SK-N-SH treated with all-trans-retinoic acid at 6 μM for 48 hours (cell line): ENCODE measurements around the gene NECTIN4.

Source experiments
- ARNTL ChIP-seq: fragments of 450-650 bp; formaldehyde crosslinking; IDR thresholded peaks from 2 replicates; pipeline ENCODE4 v1.5.0; 2020; ENCODE audit warnings: low read depth, mild to moderate bottlenecking, moderate library complexity, borderline replicate concordance
- BACH2 ChIP-seq: fragments of 250-450 bp; sonication (Bioruptor Pico); IDR thresholded peaks from 2 replicates; pipeline ENCODE4 v1.9.0; 2021; ENCODE audit warnings: mild to moderate bottlenecking, borderline replicate concordance
- CSRNP3 ChIP-seq: fragments of 250-450 bp; sonication (Bioruptor Pico); IDR thresholded peaks from 2 replicates; pipeline ENCODE4 v1.5.1; 2021; ENCODE audit warnings: mild to moderate bottlenecking, moderate library complexity
- GLIS3 ChIP-seq: fragments of 250-450 bp; sonication (Bioruptor Pico); IDR thresholded peaks from 2 replicates; pipeline ENCODE4 v1.5.0; 2020; ENCODE audit warnings: mild to moderate bottlenecking, moderate library complexity
- ISL1 ChIP-seq: fragments of 250-450 bp; sonication (Bioruptor Pico); IDR thresholded peaks from 2 replicates; pipeline ENCODE4 v2.1.2; 2022; ENCODE audit warnings: mild to moderate bottlenecking, moderate library complexity
- PATZ1 ChIP-seq: fragments of 250-450 bp; sonication (Bioruptor Pico); IDR thresholded peaks from 2 replicates; pipeline ENCODE4 v1.8.0; 2020; ENCODE audit warnings: mild to moderate bottlenecking, moderate library complexity, borderline replicate concordance
- TCF4 ChIP-seq: fragments of 250-450 bp; sonication (Bioruptor Pico); IDR thresholded peaks from 2 replicates; pipeline ENCODE4 v1.8.0; 2021; ENCODE audit warnings: mild to moderate bottlenecking, moderate library complexity, borderline replicate concordance
- ZFP3 ChIP-seq: fragments of 250-450 bp; sonication (Bioruptor Pico); IDR thresholded peaks from 2 replicates; pipeline ENCODE4 v1.5.0; 2020; ENCODE audit warnings: mild to moderate bottlenecking, moderate library complexity
- ZFP30 ChIP-seq: fragments of 450-650 bp; formaldehyde crosslinking; IDR thresholded peaks from 2 replicates; pipeline ENCODE4 v1.5.0; 2022; ENCODE audit warnings: mild to moderate bottlenecking, moderate library complexity
- ZNF565 ChIP-seq: fragments of 450-650 bp; formaldehyde crosslinking; conservative IDR thresholded peaks from 2 replicates; pipeline ENCODE4 v1.5.0; 2020; ENCODE audit warnings: low read depth, mild to moderate bottlenecking, moderate library complexity
- ZNF8 ChIP-seq: fragments of 450-650 bp; formaldehyde crosslinking; IDR thresholded peaks from 2 replicates; pipeline ENCODE4 v1.5.0; 2020; ENCODE audit warnings: mild to moderate bottlenecking, moderate library complexity
- TF ChIP-seq, protein P1 (sequence below): fragments of 250-450 bp; sonication (Bioruptor Pico); IDR thresholded peaks from 2 replicates; pipeline ENCODE4 v1.5.0; 2020; ENCODE audit warnings: mild to moderate bottlenecking, moderate library complexity

DNA sequence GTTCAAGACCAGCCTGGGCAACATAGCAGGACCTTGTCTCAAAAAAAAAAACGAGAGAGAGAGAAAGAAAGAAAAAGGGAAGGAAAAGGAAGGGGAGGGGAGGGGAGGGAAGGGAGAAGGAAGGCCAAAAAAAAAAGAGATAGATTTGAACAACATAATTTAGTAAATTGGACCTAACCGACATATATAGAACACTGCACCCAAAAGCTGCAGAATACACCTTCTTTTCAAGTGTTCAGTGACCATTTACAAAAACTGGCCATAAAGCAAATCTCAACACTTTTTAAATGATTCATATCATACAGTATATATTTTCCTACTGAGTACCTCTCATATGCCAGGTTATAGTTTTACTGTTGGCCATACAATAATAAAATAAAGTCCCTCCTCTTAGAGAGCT, 57.5 kb downstream of the NECTIN4 start:
- TF ChIP-seq ZNF8 (no peak), ARNTL (CRISPR knock-in tag) (no peak), ZNF565 (CRISPR knock-in tag) (no peak), BACH2 (CRISPR knock-in tag) (no peak), ZFP3 (no peak), ZFP30 (CRISPR knock-in tag) (no peak), PATZ1 (CRISPR knock-in tag) (no peak), TCF4 (CRISPR knock-in tag) (no peak), CSRNP3 (no peak), ISL1 (CRISPR knock-in tag) (no peak), GLIS3 (CRISPR knock-in tag) (no peak)
- TF ChIP-seq, protein P1, sequence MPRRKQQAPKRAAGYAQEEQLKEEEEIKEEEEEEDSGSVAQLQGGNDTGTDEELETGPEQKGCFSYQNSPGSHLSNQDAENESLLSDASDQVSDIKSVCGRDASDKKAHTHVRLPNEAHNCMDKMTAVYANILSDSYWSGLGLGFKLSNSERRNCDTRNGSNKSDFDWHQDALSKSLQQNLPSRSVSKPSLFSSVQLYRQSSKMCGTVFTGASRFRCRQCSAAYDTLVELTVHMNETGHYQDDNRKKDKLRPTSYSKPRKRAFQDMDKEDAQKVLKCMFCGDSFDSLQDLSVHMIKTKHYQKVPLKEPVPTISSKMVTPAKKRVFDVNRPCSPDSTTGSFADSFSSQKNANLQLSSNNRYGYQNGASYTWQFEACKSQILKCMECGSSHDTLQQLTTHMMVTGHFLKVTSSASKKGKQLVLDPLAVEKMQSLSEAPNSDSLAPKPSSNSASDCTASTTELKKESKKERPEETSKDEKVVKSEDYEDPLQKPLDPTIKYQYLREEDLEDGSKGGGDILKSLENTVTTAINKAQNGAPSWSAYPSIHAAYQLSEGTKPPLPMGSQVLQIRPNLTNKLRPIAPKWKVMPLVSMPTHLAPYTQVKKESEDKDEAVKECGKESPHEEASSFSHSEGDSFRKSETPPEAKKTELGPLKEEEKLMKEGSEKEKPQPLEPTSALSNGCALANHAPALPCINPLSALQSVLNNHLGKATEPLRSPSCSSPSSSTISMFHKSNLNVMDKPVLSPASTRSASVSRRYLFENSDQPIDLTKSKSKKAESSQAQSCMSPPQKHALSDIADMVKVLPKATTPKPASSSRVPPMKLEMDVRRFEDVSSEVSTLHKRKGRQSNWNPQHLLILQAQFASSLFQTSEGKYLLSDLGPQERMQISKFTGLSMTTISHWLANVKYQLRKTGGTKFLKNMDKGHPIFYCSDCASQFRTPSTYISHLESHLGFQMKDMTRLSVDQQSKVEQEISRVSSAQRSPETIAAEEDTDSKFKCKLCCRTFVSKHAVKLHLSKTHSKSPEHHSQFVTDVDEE, result no peak
